LNCAP (cell line): ENCODE data around the gene ELP2.

Experiments used
- CTCF ChIP-seq: fragments of 450-650 bp; IDR thresholded peaks from 2 replicates; pipeline ENCODE4 v1.5.1; 2017; ENCODE audit warnings: mild to moderate bottlenecking

Gene ELP2

DNA sequence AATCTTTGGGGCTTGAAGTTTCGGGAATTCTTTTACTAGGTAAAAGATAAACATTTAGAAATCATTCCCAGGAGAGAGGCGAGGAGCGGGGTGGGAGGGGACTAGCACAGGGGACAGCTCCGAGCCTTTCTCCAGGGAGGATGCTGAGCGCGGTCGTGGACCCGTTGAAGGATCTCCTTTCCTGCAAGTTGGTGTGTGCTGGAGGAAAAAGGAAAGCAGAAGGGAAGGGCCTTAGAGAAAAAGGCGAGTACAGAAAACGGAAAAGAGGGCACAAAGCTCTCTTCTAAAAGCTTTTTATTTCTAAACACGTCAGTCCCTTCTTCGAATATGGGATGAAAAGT, 1.2 kb upstream of the ELP2 start:
- no peak for TF ChIP-seq CTCF

DNA sequence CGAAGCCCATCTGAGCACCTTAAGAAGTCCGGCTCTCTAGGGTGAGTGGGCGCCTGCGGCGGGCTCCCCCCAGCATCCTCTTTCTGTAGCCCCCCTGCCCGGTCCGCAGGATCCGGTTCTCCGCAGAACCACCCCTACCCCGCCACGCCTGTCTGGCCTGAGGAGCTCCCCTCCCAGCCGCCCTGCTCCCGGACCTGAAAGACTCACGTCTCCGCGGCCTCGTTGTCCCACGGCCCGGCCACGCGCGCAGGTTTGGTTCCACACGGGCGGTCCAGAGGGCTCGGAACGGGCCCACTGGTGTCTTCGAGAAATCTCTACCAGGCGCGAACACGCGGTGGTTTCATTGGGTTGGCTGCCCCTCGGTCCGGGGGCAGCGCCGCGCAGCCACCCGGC, 796 bp upstream of the ELP2 start:
- TF ChIP-seq CTCF: no peak

DNA sequence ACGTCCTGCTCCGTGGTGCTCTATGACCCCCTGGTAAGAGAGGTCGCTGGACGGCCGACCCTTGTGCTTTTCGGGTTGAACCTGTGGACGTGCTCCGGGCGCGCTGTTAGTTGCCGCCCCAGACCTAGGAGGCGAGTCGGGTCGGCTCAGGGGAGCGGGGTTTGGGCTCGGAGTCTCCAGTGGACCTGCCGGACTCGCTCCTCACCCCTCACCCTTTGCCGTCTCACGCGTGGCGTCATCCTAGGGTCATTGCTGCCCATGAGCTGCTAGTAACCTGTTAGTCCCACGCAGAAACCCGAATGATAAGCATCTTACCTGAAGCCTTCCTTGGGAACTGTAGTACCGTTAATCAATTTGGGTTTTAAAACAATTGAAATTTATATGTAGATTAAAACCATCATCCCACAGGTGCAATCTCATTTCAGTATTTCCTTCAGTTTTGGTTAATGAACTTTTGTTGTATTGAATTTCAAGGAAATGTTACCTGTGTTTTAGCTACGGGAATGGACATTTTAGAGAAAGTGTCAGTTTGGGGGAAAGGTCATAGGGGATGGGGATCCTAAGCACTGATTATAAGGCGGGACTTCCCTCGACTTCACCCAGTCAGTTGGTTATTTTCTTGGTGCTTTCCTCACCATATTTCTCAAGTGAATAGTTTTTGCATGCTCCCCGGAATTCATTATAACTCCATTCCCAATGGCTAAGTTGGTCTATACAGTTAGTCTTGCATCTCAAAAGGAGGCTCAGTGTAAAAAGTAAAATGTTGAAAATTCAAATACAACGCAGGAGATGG, 536 bp downstream of the ELP2 start:
- no peak for TF ChIP-seq CTCF

DNA sequence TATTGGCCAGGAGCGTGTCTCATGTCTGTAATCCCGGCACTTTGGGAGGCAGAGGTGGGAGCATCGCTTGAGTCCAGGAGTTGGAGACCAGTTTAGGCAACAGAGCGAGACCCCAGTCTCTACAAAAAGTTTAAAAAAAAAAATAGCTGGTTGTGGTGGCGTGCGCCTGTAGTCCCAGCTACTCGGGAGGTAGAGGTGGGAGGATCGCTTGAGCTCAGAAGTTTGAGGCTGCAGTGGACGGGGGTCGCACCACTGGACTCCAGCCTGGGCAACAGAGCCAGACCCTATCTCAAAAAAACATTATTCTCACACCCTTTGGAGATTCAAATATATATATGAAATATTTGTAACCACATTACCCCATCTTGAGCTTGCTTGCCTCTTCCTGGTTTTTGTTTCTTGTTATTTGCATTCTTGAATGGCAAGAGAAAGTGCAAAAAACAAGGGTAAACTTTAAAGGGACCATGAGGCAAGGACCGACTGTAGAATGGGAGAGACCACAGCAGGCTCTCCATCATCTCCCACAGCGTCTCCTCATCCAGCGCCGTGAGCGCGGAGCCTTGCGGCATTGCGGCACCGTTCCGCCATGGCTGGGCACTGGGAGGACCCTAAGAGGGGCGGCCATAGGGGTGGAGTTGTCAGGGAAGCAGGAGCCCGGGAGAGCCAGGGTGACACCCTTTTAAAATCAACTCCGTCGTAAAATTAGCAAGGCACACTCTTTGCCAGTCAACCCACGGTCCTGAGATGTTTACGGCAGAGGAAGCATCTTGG, 1.4 kb downstream of the ELP2 start:
- no peak for TF ChIP-seq CTCF

- TF ChIP-seq CTCF: no peak
These were observed 2.2 kb downstream of the ELP2 start for GRCh38 chr18:36131692-36132483.

GRCh38 chr18:36132756-36133155, 3.1 kb downstream of the ELP2 start:
- TF ChIP-seq CTCF: no peak

DNA sequence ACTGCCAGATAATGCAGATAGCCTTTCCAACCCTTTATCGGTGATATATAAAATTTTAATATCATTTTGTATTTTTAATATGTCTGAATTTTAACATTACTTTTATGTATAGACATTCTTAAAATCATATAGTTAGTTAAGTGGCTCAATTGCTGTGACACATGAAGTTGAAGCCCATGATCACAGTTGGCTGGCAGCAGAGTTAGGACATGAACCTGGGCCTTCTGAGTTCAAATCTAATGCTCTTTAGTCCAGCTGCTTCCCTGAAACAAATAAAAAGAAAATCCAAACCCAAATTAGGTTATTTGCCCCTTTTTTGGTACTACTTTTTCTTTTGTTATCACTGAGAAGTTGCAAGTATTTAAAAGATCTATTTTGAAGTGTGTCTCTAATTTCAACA, 5.6 kb downstream of the ELP2 start:
- TF ChIP-seq CTCF: no peak
